A549 treated with CpdA at 1 μM for 4 hours (cell line): Measurements from ENCODE around the gene ZNF619. TPM values are rescaled to one million over a fixed set of nuclear protein-coding genes. Genes with fewer than 3 reads are reported as not detected.

Experiments used
- total RNA-seq: library from RNA; stranded (reverse); fragments of 200-300 nt; extraction: Qiagen RNA extraction; gene quantifications from 5 replicates; pipeline ENCODE4 v1.2.3, GENCODE V29; 2022; ENCODE audit warnings: low read depth

The ZNF619 gene
- total RNA-seq, result 1.3 to 1.9 TPM (median 1.8 TPM) in 5 replicates

DNA sequence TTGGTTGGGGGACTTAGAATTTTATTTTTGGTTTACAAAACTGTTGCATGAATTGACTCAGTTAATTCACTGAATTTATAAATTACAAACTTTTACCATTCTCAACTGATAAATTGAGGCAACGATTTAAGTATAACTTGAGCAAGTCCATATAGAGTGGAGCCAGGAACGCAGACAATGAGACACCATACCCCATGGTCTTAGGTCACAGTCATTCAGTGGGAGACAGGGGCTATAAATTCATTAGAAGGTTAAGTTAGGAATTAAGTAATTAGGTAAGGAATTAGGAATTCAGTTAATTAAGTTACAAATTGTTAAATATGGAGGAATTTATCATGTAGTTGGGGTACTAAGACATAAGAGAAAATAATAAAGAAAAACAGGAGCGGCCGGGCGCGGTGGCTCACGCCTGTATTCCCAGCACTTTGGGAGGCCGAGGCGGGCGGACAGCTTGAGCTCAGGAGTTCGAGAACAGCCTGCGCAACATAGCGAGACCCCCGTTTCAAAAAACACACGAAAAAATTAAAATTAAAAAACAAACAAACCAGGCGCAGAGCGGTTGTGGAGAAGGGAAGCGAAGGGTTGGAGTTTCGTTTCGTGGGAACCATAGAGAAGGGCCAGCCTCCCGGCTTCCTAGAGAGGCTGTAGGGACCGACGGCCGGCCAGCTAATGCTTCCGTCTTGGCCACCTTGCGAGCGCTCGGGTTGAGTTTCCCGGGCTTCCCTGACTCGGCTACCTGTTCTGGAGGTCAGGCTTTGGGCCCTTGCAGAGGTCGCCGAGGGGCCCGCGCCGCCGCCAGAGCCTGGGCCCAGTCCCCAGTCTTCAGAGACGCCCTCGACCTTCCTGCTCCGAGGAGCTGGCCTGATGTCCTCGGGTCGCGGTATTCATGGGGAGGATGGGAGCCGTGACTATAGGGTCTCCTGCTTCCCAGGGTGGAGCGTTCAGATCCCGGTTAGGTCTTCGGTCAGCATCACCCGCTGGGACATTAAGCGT lies at the start of gene ZNF619:
Gene ZNF619, plus strand, starts transcription at position 645 of the 993 bp plus-strand sequence. CDS start 858 bp downstream, outside the sequence.

DNA sequence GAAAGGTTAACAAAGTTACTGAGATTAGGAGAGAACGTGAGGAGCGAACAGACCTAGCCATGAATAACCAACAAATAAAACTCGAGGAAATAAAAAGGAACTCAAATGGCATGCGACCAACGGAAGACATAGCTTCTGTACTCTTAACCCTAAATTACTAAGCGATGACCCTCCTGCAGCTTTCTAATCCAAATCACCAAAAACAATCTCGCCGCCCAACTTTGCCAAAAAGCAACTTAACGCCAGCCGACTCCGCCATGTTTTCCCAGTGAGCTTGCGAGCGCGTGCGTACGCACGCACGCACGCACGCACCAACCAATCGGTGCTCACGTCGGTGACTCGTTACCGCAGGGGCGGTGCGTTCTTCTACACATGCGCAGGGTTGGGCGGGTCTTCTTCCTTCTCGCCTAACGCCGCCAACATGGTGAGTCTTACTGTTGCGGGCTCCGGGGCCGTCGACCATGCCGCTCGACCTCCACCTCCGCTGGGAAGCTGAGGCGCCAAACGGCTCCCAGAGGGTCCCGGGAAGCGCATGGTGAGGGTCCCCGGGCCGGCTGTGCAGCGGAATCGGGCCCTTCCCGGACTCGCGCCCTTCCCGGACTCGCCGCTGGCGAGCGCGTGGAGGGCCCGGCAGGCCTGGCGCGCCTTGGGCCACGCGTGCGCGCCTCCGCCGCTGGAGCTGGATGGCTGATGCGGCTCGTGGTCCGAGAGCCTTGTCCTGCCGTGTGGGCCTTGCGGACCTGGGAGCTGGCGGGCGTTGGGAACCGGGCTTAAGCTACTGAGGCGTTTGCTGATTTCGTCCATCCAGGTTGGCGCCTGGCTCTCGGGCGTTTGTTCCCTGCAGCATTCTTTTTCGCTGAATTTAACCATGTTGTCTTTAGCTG lies 19.7 kb upstream of the ZNF619 start, which contains the start of gene RPL14:
Gene RPL14, plus strand, starts transcription at position 400 of the 884 bp plus-strand sequence. Its CDS starts 133 bp downstream, at position 533.

DNA sequence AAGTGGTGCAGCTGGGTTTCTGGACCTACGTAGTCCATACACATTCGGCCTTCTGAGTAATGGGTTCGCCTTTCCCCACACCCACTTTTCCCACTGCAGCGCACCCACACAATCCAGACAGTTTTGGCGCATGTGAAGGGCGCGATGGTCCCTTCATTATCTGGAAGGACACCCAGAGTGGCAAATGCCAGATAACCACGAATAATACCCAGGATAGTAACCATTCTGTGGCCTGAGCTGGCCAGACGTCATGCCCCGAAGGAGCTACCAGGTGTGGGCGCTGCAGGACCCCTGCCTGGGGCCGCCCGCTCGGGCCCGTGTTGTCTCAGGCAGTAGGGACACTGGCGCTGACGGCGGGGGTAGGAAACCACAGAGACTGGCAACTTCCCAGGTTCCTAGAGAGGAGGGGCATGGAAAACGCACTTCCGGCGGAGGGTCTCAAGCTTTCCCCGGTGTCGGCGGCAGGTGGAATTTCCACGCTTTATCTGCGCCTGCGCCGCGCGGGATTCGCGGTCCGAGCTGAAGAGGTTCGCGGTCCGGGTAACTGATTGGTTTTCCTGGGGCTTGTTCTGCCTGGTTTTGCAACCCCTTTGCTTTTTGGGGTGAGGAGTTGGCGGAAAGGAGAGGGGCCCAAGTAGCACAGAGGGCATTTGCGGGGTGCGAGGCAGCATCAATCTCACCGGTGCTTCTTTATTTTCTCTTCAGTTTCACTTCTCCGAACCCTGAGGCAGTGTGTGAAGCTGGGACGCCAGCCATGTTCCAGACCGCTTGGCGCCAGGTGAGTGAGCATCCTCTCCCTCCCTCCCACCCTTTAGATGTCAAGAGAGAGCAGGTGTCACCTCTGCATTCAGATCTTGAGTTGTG lies 28.9 kb downstream of the ZNF619 start, which contains the start of gene ZNF620:
Gene ZNF620, plus strand, starts transcription at position 441 of the 864 bp plus-strand sequence. Its CDS starts 314 bp downstream, at position 755.

DNA sequence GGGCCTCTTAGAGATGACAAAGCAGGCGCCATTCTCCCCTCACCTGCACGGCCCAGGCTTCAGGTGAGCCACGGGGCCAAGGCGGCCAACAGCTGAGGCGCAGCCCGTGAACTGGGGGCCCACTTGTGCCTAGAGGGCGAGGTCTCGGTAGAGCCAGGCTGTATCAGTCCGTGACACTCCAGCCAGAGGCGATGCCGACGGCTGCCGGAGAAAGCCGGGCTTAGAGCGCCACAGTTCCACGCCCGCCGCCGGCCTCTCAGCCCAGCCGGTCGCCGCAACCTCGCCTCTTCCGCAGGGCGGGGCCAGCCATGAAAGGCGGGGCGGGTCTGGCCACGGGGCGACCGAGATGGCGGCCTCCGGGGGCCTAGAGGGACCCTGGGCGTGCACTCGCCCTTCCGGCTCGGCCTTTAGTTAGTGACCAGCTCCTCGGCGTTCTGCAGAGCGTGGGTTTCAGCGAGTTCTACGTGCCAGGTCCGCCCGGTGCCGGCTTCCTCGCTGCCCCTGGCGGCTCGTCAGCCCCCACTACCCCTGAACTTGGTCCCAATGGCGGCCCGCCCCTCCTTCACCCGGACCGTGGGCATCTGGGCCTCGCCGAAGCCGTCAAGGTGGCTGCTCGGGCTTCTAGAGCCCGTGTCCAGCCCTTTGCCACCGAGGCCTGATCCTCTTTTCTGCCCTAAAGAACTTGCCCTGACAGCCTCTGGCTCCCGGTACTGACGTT lies 47.8 kb downstream of the ZNF619 start, which contains the start of gene ZNF621:
Gene ZNF621, plus strand, starts transcription at position 393 of the 718 bp plus-strand sequence. CDS start 881 bp downstream, outside the sequence.

Other genes with a start within 250 kb of the ZNF619 start
- 52.8 to 62.2 TPM (median 59.3 TPM) in 5 replicates for gene EIF1B, start 167.4 kb upstream of the ZNF619 start, total RNA-seq
- gene ENTPD3, start 89.9 kb upstream of the ZNF619 start, total RNA-seq, result 0.13 TPM in 1 of 5 replicates, not detected in the others
- gene RPL14, start 19.8 kb upstream of the ZNF619 start, total RNA-seq, result 664 to 775 TPM (median 742 TPM) in 5 replicates
- gene ZNF620, start 28.9 kb downstream of the ZNF619 start, total RNA-seq, result 1.4 to 2.3 TPM (median 1.8 TPM) in 5 replicates
- gene ZNF621, start 47.8 kb downstream of the ZNF619 start, total RNA-seq, result 4.8 to 7.7 TPM (median 6.4 TPM) in 5 replicates